ENCODE results near the gene CDR2L.

- TF ChIP-seq ATF6 (CRISPR knock-in tag; IDR thresholded peaks at IDR 0.05), result no peak
- TF ChIP-seq USF2 (CRISPR knock-in tag; IDR thresholded peaks at IDR 0.05), result no peak
- TF ChIP-seq, protein P1, sequence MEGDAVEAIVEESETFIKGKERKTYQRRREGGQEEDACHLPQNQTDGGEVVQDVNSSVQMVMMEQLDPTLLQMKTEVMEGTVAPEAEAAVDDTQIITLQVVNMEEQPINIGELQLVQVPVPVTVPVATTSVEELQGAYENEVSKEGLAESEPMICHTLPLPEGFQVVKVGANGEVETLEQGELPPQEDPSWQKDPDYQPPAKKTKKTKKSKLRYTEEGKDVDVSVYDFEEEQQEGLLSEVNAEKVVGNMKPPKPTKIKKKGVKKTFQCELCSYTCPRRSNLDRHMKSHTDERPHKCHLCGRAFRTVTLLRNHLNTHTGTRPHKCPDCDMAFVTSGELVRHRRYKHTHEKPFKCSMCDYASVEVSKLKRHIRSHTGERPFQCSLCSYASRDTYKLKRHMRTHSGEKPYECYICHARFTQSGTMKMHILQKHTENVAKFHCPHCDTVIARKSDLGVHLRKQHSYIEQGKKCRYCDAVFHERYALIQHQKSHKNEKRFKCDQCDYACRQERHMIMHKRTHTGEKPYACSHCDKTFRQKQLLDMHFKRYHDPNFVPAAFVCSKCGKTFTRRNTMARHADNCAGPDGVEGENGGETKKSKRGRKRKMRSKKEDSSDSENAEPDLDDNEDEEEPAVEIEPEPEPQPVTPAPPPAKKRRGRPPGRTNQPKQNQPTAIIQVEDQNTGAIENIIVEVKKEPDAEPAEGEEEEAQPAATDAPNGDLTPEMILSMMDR (IDR thresholded peaks at IDR 0.05), result no peak
- no peak for TF ChIP-seq GTF2I (CRISPR knock-in tag; conservative IDR thresholded peaks at IDR 0.05)
- no peak for TF ChIP-seq ZBTB43 (CRISPR knock-in tag; IDR thresholded peaks at IDR 0.05)
- no peak for TF ChIP-seq ZNF121 (CRISPR knock-in tag; IDR thresholded peaks at IDR 0.05)
- no peak for TF ChIP-seq USF1 (CRISPR knock-in tag; IDR thresholded peaks at IDR 0.05)
- TF ChIP-seq, protein P2, sequence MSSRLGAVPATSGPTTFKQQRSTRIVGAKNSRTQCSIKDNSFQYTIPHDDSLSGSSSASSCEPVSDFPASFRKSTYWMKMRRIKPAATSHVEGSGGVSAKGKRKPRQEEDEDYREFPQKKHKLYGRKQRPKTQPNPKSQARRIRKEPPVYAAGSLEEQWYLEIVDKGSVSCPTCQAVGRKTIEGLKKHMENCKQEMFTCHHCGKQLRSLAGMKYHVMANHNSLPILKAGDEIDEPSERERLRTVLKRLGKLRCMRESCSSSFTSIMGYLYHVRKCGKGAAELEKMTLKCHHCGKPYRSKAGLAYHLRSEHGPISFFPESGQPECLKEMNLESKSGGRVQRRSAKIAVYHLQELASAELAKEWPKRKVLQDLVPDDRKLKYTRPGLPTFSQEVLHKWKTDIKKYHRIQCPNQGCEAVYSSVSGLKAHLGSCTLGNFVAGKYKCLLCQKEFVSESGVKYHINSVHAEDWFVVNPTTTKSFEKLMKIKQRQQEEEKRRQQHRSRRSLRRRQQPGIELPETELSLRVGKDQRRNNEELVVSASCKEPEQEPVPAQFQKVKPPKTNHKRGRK (CRISPR knock-in tag; IDR thresholded peaks at IDR 0.05; ENCODE audit: borderline replicate concordance), result no peak
Measured at GRCh38 chr17:74994440-74994839, 7.0 kb downstream of the CDR2L start.

All from WTC11 (cell line).